ENCODE measurements around the gene HLA-B. TPM values are rescaled to one million over a fixed set of nuclear protein-coding genes. Genes with fewer than 3 reads are reported as not detected.

The HLA-B gene
- total and polyA plus RNA-seq, 2 of the 8 experiments (the other 6 are each of a cell fraction or from before 2014, with no cell fraction given), result 154 to 233 TPM

- TF ChIP-seq CHD7 (IDR thresholded peaks at IDR 0.05; ENCODE audit: insufficient replicate concordance, low read length) (no peak), TBP (IDR thresholded peaks at IDR 0.05; ENCODE audit: low read depth, low read length) (no peak), TAF7 (optimal IDR thresholded peaks at IDR 0.05; ENCODE audit: borderline replicate concordance, low read depth, low read length) (no peak), KDM1A (IDR thresholded peaks at IDR 0.05; ENCODE audit: borderline replicate concordance, low read length) (no peak)
These were observed 38.9 kb upstream of the HLA-B start (continued) for GRCh38 chr6:31395832-31396231.
